Esophagus squamous epithelium (tissue), 5 donors: ENCODE results near the gene PMM2. TPM values are rescaled to one million over a fixed set of nuclear protein-coding genes. Genes with fewer than 3 reads are reported as not detected.
"Not testable (repeated sequence)": the region's sequence is repeated elsewhere in the genome, so short reads cannot be mapped to it uniquely, and the experiment has no call there.

Source experiments
- DNase-seq: peaks from one replicate; lab custom pipeline; 2025; lab: John Stamatoyannopoulos, UW
- H3K27ac ChIP-seq, 4 donors: fragments of 200-600 bp; sonication (generic); one replicate each; pipeline ENCODE4 v1.5.1; 2016 to 2019; ENCODE audit warnings: mild to moderate bottlenecking in 1 of 4
- H3K27me3 ChIP-seq, 4 donors: fragments of 200-600 bp; sonication (generic); 1 replicate in 3 of 4; 2 replicates in 1 of 4; pipeline versions ENCODE4 v1.5.1 to v1.6.0; 2017 to 2021; ENCODE audit warnings: antibody characterized with exemption in 1 of 4
- H3K36me3 ChIP-seq, 3 donors: fragments of 200-600 bp; sonication (generic); one replicate each; pipeline ENCODE4 v1.5.1; 2016 to 2019
- H3K4me1 ChIP-seq, 3 donors: fragments of 200-600 bp; sonication (generic); one replicate each; pipeline ENCODE4 v1.5.1; 2017 to 2019
- H3K4me3 ChIP-seq, 4 donors: fragments of 200-600 bp; sonication (generic); 1 replicate in 3 of 4; 2 replicates in 1 of 4; pipeline ENCODE4 v1.5.1; 2016 to 2019; ENCODE audit warnings: mild to moderate bottlenecking in 2 of 4, moderate library complexity in 1 of 4
- H3K9me3 ChIP-seq, 3 donors: fragments of 200-600 bp; sonication (generic); one replicate each; pipeline ENCODE4 v1.5.1; 2016 to 2019
- CTCF ChIP-seq, 6 experiments: fragments of 450-650 bp in 4 of 6; fragments of 200-600 bp in 2 of 6; sonication (generic) in 2 of 6; IDR thresholded peaks; one replicate each; pipeline ENCODE4 v1.5.1; 2016 to 2019; ENCODE audit warnings: antibody characterized with exemption in 6 of 6, mild to moderate bottlenecking in 4 of 6, moderate library complexity in 4 of 6
- POLR2A ChIP-seq, 4 donors: fragments of 450-650 bp; IDR thresholded peaks; one replicate each; pipeline ENCODE4 v1.6.1; 2017; ENCODE audit warnings: antibody characterized with exemption in 4 of 4, mild to moderate bottlenecking in 4 of 4, moderate library complexity in 3 of 4
- WGBS, 2 donors: methylation state at CpG; one replicate each; pipeline ENCODE4 v1.1.5; 2018; 5-methylcytosine and 5-hydroxymethylcytosine counted together
- intact Hi-C: fragments of 100-400 bp; cut with DNase I; formaldehyde crosslinking; loops from one replicate; pipeline ENCODE4 v1.15.0; 2022
- total RNA-seq, 4 donors: library from RNA; depleted of rRNA; stranded (reverse); fragments of >200 nt; gene quantifications; one replicate each; pipeline ENCODE4 v1.1.0, GENCODE V29; 2016
- donor health status: DM: yes; HTN: yes; CAD: no.

Gene PMM2
- total RNA-seq, 4 donors from 2014 or later: 36.3 to 54.3 (median 41.4) TPM

- H3K27ac ChIP-seq: no peak overlapping the region
- no peaks in the 10 kb centered on the region for H3K27me3 ChIP-seq
- no peak for DNase-seq
- H3K36me3 ChIP-seq: no peaks in the 10 kb centered on the region
- peaks cover 9 to 49% (median 24%) of the 10 kb centered on the region in 3 donors for H3K4me1 ChIP-seq
- no peaks in the 10 kb centered on the region for H3K9me3 ChIP-seq
- WGBS, 2 donors: 40% methylated on average over 6 of the region's 6 CpGs
- intact Hi-C loops: loop anchor here (10.0 kb wide), 1 partner anchor 80 kb away; the partner anchor contains the start of genes PMM2 and TMEM186
- H3K4me3 ChIP-seq: no peak overlapping the region
- TF ChIP-seq POLR2A (IDR thresholded peaks at IDR 0.05) (no peak), CTCF (IDR thresholded peaks at IDR 0.05) (no peak)
Measured at GRCh38 chr16:8874388-8874787, 76.7 kb downstream of the PMM2 start.

- not testable (repeated sequence) for H3K27me3 ChIP-seq, H3K36me3 ChIP-seq, H3K4me3 ChIP-seq, DNase-seq, H3K9me3 ChIP-seq
- Histone ChIP-seq H3K27ac (peak overlapping the region in 1 of 4 donors; percentile 39), H3K4me1 (peaks cover 9 to 44% (median 16%) of the 10 kb centered on the region in 3 donors)
- intact Hi-C loops: loop anchor here (10.0 kb wide), 1 partner anchor 81 kb away; the partner anchor contains the start of genes PMM2 and TMEM186
- 71 to 78% methylated on average over 7 of the region's 7 CpGs for WGBS, 2 donors
Measured at GRCh38 chr16:8875317-8875716, 77.7 kb downstream of the PMM2 start.

GRCh38 chr16:8877894-8878522 lies 80.4 kb downstream of the PMM2 start:
- H3K9me3 ChIP-seq: no peaks in the 10 kb centered on the region
- no peak for DNase-seq
- H3K27ac ChIP-seq: peak overlapping the region; percentile 42 to 73 (median 65)
- no peaks in the 10 kb centered on the region for H3K36me3 ChIP-seq
- intact Hi-C loops: loop anchor here (10.0 kb wide), 1 partner anchor 83 kb away; the partner anchor contains the start of genes PMM2 and TMEM186
- 58 to 71% methylated on average over 3 to 6 of the region's 8 CpGs for WGBS, 2 donors
- H3K4me1 ChIP-seq: peaks cover 9 to 26% (median 13%) of the 10 kb centered on the region in 3 donors
- H3K27me3 ChIP-seq: peaks cover 0 to 6% (median 0%) of the 10 kb centered on the region in 4 donors
- H3K4me3 ChIP-seq: no peak overlapping the region
- TF ChIP-seq POLR2A (IDR thresholded peaks at IDR 0.05) (no peak), CTCF (IDR thresholded peaks at IDR 0.05) (no peak)

GRCh38 chr16:8878523-8878911 lies 80.9 kb downstream of the PMM2 start:
- no peak overlapping the region for H3K4me3 ChIP-seq
- no peak for DNase-seq
- peaks cover 9 to 26% (median 13%) of the 10 kb centered on the region in 3 donors for H3K4me1 ChIP-seq
- TF ChIP-seq CTCF (IDR thresholded peaks at IDR 0.05) (no peak), POLR2A (IDR thresholded peaks at IDR 0.05) (no peak)
- 16 to 33% methylated on average over 5 to 6 of the region's 6 CpGs for WGBS, 2 donors
- peak overlapping the region; percentile 42 to 73 (median 65) for H3K27ac ChIP-seq
- H3K36me3 ChIP-seq: no peaks in the 10 kb centered on the region
- peaks cover 0 to 10% (median 0%) of the 10 kb centered on the region in 4 donors for H3K27me3 ChIP-seq
- no peaks in the 10 kb centered on the region for H3K9me3 ChIP-seq
- intact Hi-C loops: loop anchor here (10.0 kb wide), 1 partner anchor 84 kb away; the partner anchor contains the start of genes PMM2 and TMEM186

- TF ChIP-seq CTCF (IDR thresholded peaks at IDR 0.05) (no peak), POLR2A (IDR thresholded peaks at IDR 0.05) (no peak)
- intact Hi-C loops: loop anchor here (5.0 kb wide), 1 partner anchor 314 kb away; no protein-coding TSS in a partner anchor
- Histone ChIP-seq H3K9me3 (no peaks in the 10 kb centered on the region), H3K27me3 (peaks cover 0 to 27% (median 0%) of the 10 kb centered on the region in 4 donors), H3K27ac (no peak overlapping the region), H3K4me1 (peaks cover 15 to 43% (median 31%) of the 10 kb centered on the region in 3 donors), H3K4me3 (no peak overlapping the region), H3K36me3 (no peaks in the 10 kb centered on the region)
- DNase-seq: no peak
- WGBS, 2 donors: 90 to 93% methylated on average over 6 to 8 of the region's 8 CpGs
Measured at GRCh38 chr16:8880839-8881510, 83.3 kb downstream of the PMM2 start.
